ENCODE data around the gene GATA1. TPM values are rescaled to one million over a fixed set of nuclear protein-coding genes. Genes with fewer than 3 reads are reported as not detected.

GATA1 gene
- total RNA-seq, 1 experiment from 2014 or later: 0.23 TPM

DNA sequence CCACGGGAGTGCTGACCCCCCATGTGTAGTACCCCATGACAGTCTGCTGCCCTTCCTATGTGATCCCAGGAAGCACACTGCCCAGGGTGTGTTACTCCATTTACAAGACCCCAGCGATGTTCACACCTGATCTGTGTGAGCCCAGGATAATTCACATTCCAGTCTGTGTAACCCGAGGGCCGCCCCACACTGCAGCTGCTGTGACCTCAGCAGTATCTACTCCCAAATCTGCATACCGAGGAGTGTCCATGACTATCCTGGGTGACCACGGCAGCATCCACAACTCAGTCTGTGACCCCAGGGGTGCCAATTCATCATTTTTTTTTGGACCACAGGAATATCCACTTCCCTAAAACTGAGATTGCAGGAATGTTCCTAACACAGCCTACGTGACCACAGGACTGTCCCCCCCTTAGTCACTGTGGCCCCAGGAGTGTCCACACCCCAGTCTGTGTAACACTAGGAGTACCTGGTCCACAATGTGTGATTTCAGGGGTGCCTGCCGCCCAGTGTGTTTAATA is 32.6 kb upstream of the GATA1 start:
- DNase-seq (ENCODE audit: low read depth, low spot score): no peak
- BruUV-seq (replicated peaks): no TSS peak
- Histone ChIP-seq H3K36me3 (ENCODE audit: control insufficient read depth, insufficient read depth, low read length) (no peaks in the 10 kb centered on the region), H3K9me3 (ENCODE audit: control insufficient read depth, insufficient read depth, low read depth, low read length) (no peaks in the 10 kb centered on the region), H3K4me3 (ENCODE audit: low read depth in 2 of 2, low read length in 2 of 2) (no peak overlapping the region), H3K27me3 (ENCODE audit: control insufficient read depth, insufficient read depth, low read length) (no peaks in the 10 kb centered on the region), H3K27ac (ENCODE audit: low read length) (no peak overlapping the region), H3K4me1 (ENCODE audit: control insufficient read depth, insufficient read depth, low read length) (no peaks in the 10 kb centered on the region)
- intact Hi-C loops (cut with micrococcal nuclease; ENCODE audit: unreplicated experiment): no loop called here
- ATAC-seq: no peak
- in situ Hi-C loops (cut with HindIII; ENCODE audit: low pct_unique_long_range_greater_than_20kb, low sequenced_read_pairs): no loop called here
- ChIA-PET POLR2A (no interaction called here), CTCF (no interaction called here)
- TF ChIP-seq, protein P1, sequence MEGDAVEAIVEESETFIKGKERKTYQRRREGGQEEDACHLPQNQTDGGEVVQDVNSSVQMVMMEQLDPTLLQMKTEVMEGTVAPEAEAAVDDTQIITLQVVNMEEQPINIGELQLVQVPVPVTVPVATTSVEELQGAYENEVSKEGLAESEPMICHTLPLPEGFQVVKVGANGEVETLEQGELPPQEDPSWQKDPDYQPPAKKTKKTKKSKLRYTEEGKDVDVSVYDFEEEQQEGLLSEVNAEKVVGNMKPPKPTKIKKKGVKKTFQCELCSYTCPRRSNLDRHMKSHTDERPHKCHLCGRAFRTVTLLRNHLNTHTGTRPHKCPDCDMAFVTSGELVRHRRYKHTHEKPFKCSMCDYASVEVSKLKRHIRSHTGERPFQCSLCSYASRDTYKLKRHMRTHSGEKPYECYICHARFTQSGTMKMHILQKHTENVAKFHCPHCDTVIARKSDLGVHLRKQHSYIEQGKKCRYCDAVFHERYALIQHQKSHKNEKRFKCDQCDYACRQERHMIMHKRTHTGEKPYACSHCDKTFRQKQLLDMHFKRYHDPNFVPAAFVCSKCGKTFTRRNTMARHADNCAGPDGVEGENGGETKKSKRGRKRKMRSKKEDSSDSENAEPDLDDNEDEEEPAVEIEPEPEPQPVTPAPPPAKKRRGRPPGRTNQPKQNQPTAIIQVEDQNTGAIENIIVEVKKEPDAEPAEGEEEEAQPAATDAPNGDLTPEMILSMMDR (IDR thresholded peaks at IDR 0.05): no peak
- TF ChIP-seq POLR2AphosphoS5 (IDR thresholded peaks at IDR 0.05; ENCODE audit: low read depth, low read length): no peak
- no peak for TF ChIP-seq TCF7L2 (IDR thresholded peaks at IDR 0.05; ENCODE audit: low read depth, low read length)
- TF ChIP-seq, protein P2, sequence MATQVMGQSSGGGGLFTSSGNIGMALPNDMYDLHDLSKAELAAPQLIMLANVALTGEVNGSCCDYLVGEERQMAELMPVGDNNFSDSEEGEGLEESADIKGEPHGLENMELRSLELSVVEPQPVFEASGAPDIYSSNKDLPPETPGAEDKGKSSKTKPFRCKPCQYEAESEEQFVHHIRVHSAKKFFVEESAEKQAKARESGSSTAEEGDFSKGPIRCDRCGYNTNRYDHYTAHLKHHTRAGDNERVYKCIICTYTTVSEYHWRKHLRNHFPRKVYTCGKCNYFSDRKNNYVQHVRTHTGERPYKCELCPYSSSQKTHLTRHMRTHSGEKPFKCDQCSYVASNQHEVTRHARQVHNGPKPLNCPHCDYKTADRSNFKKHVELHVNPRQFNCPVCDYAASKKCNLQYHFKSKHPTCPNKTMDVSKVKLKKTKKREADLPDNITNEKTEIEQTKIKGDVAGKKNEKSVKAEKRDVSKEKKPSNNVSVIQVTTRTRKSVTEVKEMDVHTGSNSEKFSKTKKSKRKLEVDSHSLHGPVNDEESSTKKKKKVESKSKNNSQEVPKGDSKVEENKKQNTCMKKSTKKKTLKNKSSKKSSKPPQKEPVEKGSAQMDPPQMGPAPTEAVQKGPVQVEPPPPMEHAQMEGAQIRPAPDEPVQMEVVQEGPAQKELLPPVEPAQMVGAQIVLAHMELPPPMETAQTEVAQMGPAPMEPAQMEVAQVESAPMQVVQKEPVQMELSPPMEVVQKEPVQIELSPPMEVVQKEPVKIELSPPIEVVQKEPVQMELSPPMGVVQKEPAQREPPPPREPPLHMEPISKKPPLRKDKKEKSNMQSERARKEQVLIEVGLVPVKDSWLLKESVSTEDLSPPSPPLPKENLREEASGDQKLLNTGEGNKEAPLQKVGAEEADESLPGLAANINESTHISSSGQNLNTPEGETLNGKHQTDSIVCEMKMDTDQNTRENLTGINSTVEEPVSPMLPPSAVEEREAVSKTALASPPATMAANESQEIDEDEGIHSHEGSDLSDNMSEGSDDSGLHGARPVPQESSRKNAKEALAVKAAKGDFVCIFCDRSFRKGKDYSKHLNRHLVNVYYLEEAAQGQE (IDR thresholded peaks at IDR 0.05; ENCODE audit: insufficient read depth in 1 of 2, low read depth in 2 of 2, low read length in 1 of 2): no peak
- no peak for TF ChIP-seq SIN3A (IDR thresholded peaks at IDR 0.05; ENCODE audit: borderline replicate concordance, insufficient read depth, low read depth, low read length)

DNA sequence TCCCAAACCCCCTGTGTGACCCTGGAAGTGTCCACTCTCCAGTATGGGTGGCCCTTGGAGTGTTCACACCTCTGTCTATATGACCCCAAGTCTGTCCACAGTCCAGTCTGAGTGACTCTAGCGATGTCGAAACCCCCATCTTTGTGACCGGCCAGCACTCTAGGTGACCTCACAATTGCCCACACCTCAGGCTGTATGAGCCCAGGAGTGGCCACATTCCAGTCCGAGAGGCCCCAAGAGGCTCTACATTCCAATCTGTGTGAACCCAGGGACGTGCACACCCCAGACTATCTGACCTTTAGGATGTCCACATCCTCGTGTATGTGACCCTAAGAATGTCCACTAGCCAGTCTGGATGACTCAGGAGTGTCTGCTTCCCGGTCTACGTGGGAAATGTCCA is 32.2 kb upstream of the GATA1 start:
- DNase-seq (ENCODE audit: low read depth, low spot score) (no peak), ATAC-seq (no peak)
- ChIA-PET POLR2A (no interaction called here), CTCF (no interaction called here)
- Histone ChIP-seq H3K4me1 (ENCODE audit: control insufficient read depth, insufficient read depth, low read length) (no peaks in the 10 kb centered on the region), H3K36me3 (ENCODE audit: control insufficient read depth, insufficient read depth, low read length) (no peaks in the 10 kb centered on the region), H3K27ac (ENCODE audit: low read length) (no peak overlapping the region), H3K27me3 (ENCODE audit: control insufficient read depth, insufficient read depth, low read length) (no peaks in the 10 kb centered on the region), H3K9me3 (ENCODE audit: control insufficient read depth, insufficient read depth, low read depth, low read length) (no peaks in the 10 kb centered on the region), H3K4me3 (ENCODE audit: low read depth in 2 of 2, low read length in 2 of 2) (no peak overlapping the region)
- in situ Hi-C loops (cut with HindIII; ENCODE audit: low pct_unique_long_range_greater_than_20kb, low sequenced_read_pairs): no loop called here
- intact Hi-C loops (cut with micrococcal nuclease; ENCODE audit: unreplicated experiment): no loop called here
- TF ChIP-seq, protein P2 (IDR thresholded peaks at IDR 0.05; ENCODE audit: insufficient read depth in 1 of 2, low read depth in 2 of 2, low read length in 1 of 2): no peak
- TF ChIP-seq TCF7L2 (IDR thresholded peaks at IDR 0.05; ENCODE audit: low read depth, low read length) (no peak), POLR2AphosphoS5 (IDR thresholded peaks at IDR 0.05; ENCODE audit: low read depth, low read length) (no peak), SIN3A (IDR thresholded peaks at IDR 0.05; ENCODE audit: borderline replicate concordance, insufficient read depth, low read depth, low read length) (no peak)
- TF ChIP-seq, protein P1 (IDR thresholded peaks at IDR 0.05): no peak
- BruUV-seq (replicated peaks): no TSS peak
